Smooth muscle cell (in vitro differentiated cells): ENCODE measurements around the gene RPS5. TPM values are rescaled to one million over a fixed set of nuclear protein-coding genes. Genes with fewer than 3 reads are reported as not detected.

Experiments
- DNase-seq: peaks from one replicate; lab custom pipeline; 2025; ENCODE audit not compliant: unreplicated experiment; lab: John Stamatoyannopoulos, UW
- H2AFZ ChIP-seq: fragments of 200-600 bp; sonication (generic); 2 replicates; pipeline ENCODE4 v1.6.0; 2016; ENCODE audit warnings: antibody characterized with exemption, low read depth, mild to moderate bottlenecking
- H3F3A ChIP-seq: fragments of 200-600 bp; sonication (generic); 2 replicates; pipeline ENCODE4 v1.6.0; 2017; ENCODE audit warnings: antibody characterized with exemption, low read depth
- H3K27ac ChIP-seq: fragments of 200-600 bp; sonication (generic); 2 replicates; pipeline ENCODE4 v1.5.1; 2016; ENCODE audit warnings: low read depth, mild to moderate bottlenecking
- H3K27me3 ChIP-seq: fragments of 200-600 bp; sonication (generic); 2 replicates; pipeline ENCODE4 v1.6.1; 2016; ENCODE audit warnings: low read depth, mild to moderate bottlenecking
- H3K36me3 ChIP-seq: fragments of 200-600 bp; sonication (generic); 2 replicates; pipeline ENCODE4 v1.5.1; 2016; ENCODE audit warnings: low read depth
- H3K4me1 ChIP-seq: fragments of 200-600 bp; sonication (generic); 2 replicates; pipeline ENCODE4 v1.5.1; 2016; ENCODE audit warnings: low read depth
- H3K4me2 ChIP-seq: fragments of 200-600 bp; sonication (generic); 2 replicates; pipeline ENCODE4 v1.6.0; 2016; ENCODE audit warnings: mild to moderate bottlenecking
- H3K4me3 ChIP-seq: fragments of 200-600 bp; sonication (generic); 2 replicates; pipeline ENCODE4 v1.5.1; 2016; ENCODE audit warnings: mild to moderate bottlenecking
- H3K79me2 ChIP-seq: fragments of 200-600 bp; sonication (generic); 2 replicates; pipeline ENCODE4 v1.6.0; 2016; ENCODE audit warnings: low read depth, mild to moderate bottlenecking
- H3K9ac ChIP-seq: fragments of 200-600 bp; sonication (generic); 2 replicates; pipeline ENCODE4 v1.6.0; 2016; ENCODE audit warnings: low read depth
- H3K9me3 ChIP-seq: fragments of 200-600 bp; sonication (generic); replicated peaks from 2 replicates; pipeline ENCODE4 v1.5.1; 2016; ENCODE audit warnings: low read depth
- H4K20me1 ChIP-seq: fragments of 200-600 bp; sonication (generic); 2 replicates; pipeline ENCODE4 v1.6.0; 2016; ENCODE audit warnings: low read depth
- WGBS: methylation state at CpG from one replicate; pipeline ENCODE4 v1.1.7; 2016; ENCODE audit warnings: low lambda C conversion rate; 5-methylcytosine and 5-hydroxymethylcytosine counted together
- polyA plus RNA-seq: library from polyadenylated mRNA; unstranded; fragments of >200 nt; fragmentation: Nextera tagmentation; extraction: Ambion mirVana; gene quantifications from 2 replicates; pipeline ENCODE4 v1.2.1, GENCODE V29; 2016
- total RNA-seq: library from RNA; depleted of rRNA; stranded (reverse); fragments of >200 nt; gene quantifications from 2 replicates; pipeline ENCODE4 v1.2.3, GENCODE V29; 2014
- TF ChIP-seq, protein P1 (sequence below): fragments of 200-600 bp; sonication (generic); IDR thresholded peaks from 2 replicates; pipeline ENCODE4 v1.5.1; 2017; ENCODE audit warnings: borderline replicate concordance, mild to moderate bottlenecking, antibody characterized with exemption; ENCODE audit not compliant: insufficient read depth, poor library complexity, severe bottlenecking

The RPS5 gene
- total and polyA plus RNA-seq, 2 experiments from 2014 or later = 684 to 1,773 TPM

- WGBS = 79% methylated on average over 7 of the region's 7 CpGs
- H4K20me1 ChIP-seq = peaks cover 25% of the 10 kb centered on the region
- H2AFZ ChIP-seq = no peak overlapping the region
- H3K4me3 ChIP-seq = no peak overlapping the region
- H3F3A ChIP-seq = peaks cover 4% of the 10 kb centered on the region
- peaks cover 13% of the 10 kb centered on the region for H3K4me1 ChIP-seq
- no peak overlapping the region for H3K9ac ChIP-seq
- DNase-seq = no peak
- H3K4me2 ChIP-seq = no peak overlapping the region
- H3K27me3 ChIP-seq = no peaks in the 10 kb centered on the region
- TF ChIP-seq, protein P1, sequence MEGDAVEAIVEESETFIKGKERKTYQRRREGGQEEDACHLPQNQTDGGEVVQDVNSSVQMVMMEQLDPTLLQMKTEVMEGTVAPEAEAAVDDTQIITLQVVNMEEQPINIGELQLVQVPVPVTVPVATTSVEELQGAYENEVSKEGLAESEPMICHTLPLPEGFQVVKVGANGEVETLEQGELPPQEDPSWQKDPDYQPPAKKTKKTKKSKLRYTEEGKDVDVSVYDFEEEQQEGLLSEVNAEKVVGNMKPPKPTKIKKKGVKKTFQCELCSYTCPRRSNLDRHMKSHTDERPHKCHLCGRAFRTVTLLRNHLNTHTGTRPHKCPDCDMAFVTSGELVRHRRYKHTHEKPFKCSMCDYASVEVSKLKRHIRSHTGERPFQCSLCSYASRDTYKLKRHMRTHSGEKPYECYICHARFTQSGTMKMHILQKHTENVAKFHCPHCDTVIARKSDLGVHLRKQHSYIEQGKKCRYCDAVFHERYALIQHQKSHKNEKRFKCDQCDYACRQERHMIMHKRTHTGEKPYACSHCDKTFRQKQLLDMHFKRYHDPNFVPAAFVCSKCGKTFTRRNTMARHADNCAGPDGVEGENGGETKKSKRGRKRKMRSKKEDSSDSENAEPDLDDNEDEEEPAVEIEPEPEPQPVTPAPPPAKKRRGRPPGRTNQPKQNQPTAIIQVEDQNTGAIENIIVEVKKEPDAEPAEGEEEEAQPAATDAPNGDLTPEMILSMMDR = no peak
- no peaks in the 10 kb centered on the region for H3K9me3 ChIP-seq
- no peaks in the 10 kb centered on the region for H3K36me3 ChIP-seq
- H3K27ac ChIP-seq = no peak overlapping the region
- H3K79me2 ChIP-seq = peaks cover 6% of the 10 kb centered on the region
Observed at GRCh38 chr19:58397533-58398037, 10.5 kb downstream of the RPS5 start.

DNA sequence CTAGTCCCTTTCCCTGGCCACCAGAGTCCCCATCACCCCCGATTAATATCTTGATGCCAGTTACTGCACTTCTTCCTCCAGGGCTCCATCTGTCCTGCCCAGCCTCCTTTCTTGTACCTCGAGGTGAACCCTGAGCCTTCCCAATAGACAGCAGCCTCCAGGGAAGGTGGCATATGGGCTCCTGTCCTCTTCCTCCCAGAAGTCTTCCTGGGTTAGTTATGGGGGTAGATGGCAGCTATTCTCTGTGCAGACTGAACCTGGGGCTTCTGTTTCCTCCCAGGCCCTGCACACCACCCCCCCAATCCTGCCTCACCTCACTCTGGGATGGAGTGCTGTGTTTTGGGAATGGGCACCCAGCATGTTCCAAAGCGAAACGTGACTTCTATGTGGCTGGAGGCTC, 11.0 kb downstream of the RPS5 start:
- H4K20me1 ChIP-seq = peaks cover 19% of the 10 kb centered on the region
- no peak overlapping the region for H2AFZ ChIP-seq
- no peaks in the 10 kb centered on the region for H3K27me3 ChIP-seq
- no peak overlapping the region for H3K4me3 ChIP-seq
- TF ChIP-seq, protein P1 = no peak
- no peak for DNase-seq
- peaks cover 6% of the 10 kb centered on the region for H3K79me2 ChIP-seq
- no peak overlapping the region for H3K9ac ChIP-seq
- no peak overlapping the region for H3K27ac ChIP-seq
- 97% methylated on average over 4 of the region's 4 CpGs for WGBS
- no peaks in the 10 kb centered on the region for H3K9me3 ChIP-seq
- H3K36me3 ChIP-seq = no peaks in the 10 kb centered on the region
- no peak overlapping the region for H3K4me2 ChIP-seq
- H3F3A ChIP-seq = no peaks in the 10 kb centered on the region
- H3K4me1 ChIP-seq = peaks cover 13% of the 10 kb centered on the region

GRCh38 chr19:58398545-58398944, 11.5 kb downstream of the RPS5 start:
- Histone ChIP-seq H3K9me3 (no peaks in the 10 kb centered on the region), H2AFZ (no peak overlapping the region), H3K9ac (no peak overlapping the region), H3K36me3 (no peaks in the 10 kb centered on the region), H3K4me3 (no peak overlapping the region), H3F3A (no peaks in the 10 kb centered on the region), H4K20me1 (peaks cover 15% of the 10 kb centered on the region), H3K4me2 (no peak overlapping the region), H3K79me2 (peaks cover 6% of the 10 kb centered on the region), H3K27ac (no peak overlapping the region), H3K27me3 (no peaks in the 10 kb centered on the region), H3K4me1 (peaks cover 13% of the 10 kb centered on the region)
- TF ChIP-seq, protein P1 = no peak
- DNase-seq = no peak
- WGBS = 94% methylated on average over 6 of the region's 6 CpGs

- H3K4me3 ChIP-seq = no peak overlapping the region
- no peaks in the 10 kb centered on the region for H3K9me3 ChIP-seq
- H4K20me1 ChIP-seq = peaks cover 1% of the 10 kb centered on the region
- no peak for DNase-seq
- peak overlapping the region; percentile 92 for H3K4me2 ChIP-seq
- H3K4me1 ChIP-seq = peaks cover 13% of the 10 kb centered on the region
- H3F3A ChIP-seq = no peaks in the 10 kb centered on the region
- H3K27me3 ChIP-seq = no peaks in the 10 kb centered on the region
- TF ChIP-seq, protein P1 = no peak
- H2AFZ ChIP-seq = no peak overlapping the region
- no peaks in the 10 kb centered on the region for H3K36me3 ChIP-seq
- H3K27ac ChIP-seq = no peak overlapping the region
- 100% methylated on average over 3 of the region's 3 CpGs for WGBS
- peaks cover 6% of the 10 kb centered on the region for H3K79me2 ChIP-seq
- H3K9ac ChIP-seq = no peak overlapping the region
Observed at GRCh38 chr19:58399903-58400302, 12.8 kb downstream of the RPS5 start.
